HG03378 (cell line): ENCODE data around the gene LPP.
"Not testable (repeated sequence)": the region's sequence is repeated elsewhere in the genome, so short reads cannot be mapped to it uniquely, and the experiment has no call there.

ENCODE experiments used
- ATAC-seq: cut with Tn5 transposase; IDR thresholded peaks from one replicate; pipeline ENCODE4 v1.9.1; 2021; ENCODE audit warnings: mild to moderate bottlenecking, moderate library complexity; ENCODE audit not compliant: unreplicated experiment

The LPP gene

GRCh38 chr3:188605231-188605630 lies 451.3 kb downstream of the LPP start:
- no peak for ATAC-seq

GRCh38 chr3:188605905-188606304 lies 451.9 kb downstream of the LPP start:
- ATAC-seq: no peak

- no peak for ATAC-seq
Observed at GRCh38 chr3:188607805-188608315, 453.9 kb downstream of the LPP start.

- ATAC-seq: no peak
Observed at GRCh38 chr3:188608401-188608800, 454.4 kb downstream of the LPP start.

GRCh38 chr3:188613721-188614120 lies 459.8 kb downstream of the LPP start:
- not testable (repeated sequence) for ATAC-seq

GRCh38 chr3:188617270-188617669 lies 463.3 kb downstream of the LPP start:
- ATAC-seq: no peak

- ATAC-seq: no peak
Observed at GRCh38 chr3:188617988-188618701, 464.2 kb downstream of the LPP start.

GRCh38 chr3:188620752-188621151 lies 466.8 kb downstream of the LPP start:
- no peak for ATAC-seq

GRCh38 chr3:188624384-188624783 lies 470.4 kb downstream of the LPP start:
- ATAC-seq: no peak

GRCh38 chr3:188624828-188625227 lies 470.9 kb downstream of the LPP start:
- no peak for ATAC-seq

GRCh38 chr3:188627652-188628051 lies 473.7 kb downstream of the LPP start:
- no peak for ATAC-seq

- ATAC-seq: no peak
Observed at GRCh38 chr3:188631291-188632010, 477.5 kb downstream of the LPP start.

- no peak for ATAC-seq
Observed at GRCh38 chr3:188633206-188633605, 479.2 kb downstream of the LPP start.

- no peak for ATAC-seq
Observed at GRCh38 chr3:188634285-188634684, 480.3 kb downstream of the LPP start.

GRCh38 chr3:188635258-188636042 lies 481.5 kb downstream of the LPP start:
- no peak for ATAC-seq

GRCh38 chr3:188636292-188636691 lies 482.3 kb downstream of the LPP start:
- not testable (repeated sequence) for ATAC-seq

GRCh38 chr3:188641076-188641475 lies 487.1 kb downstream of the LPP start:
- ATAC-seq: no peak

GRCh38 chr3:188643736-188644135 lies 489.8 kb downstream of the LPP start:
- no peak for ATAC-seq

GRCh38 chr3:188646592-188646991 lies 492.6 kb downstream of the LPP start:
- ATAC-seq: no peak

GRCh38 chr3:188647237-188647636 lies 493.3 kb downstream of the LPP start:
- no peak for ATAC-seq

GRCh38 chr3:188649521-188649920 lies 495.6 kb downstream of the LPP start:
- no peak for ATAC-seq
